ENCODE measurements around the gene FGF4.

FGF4 gene

GRCh38 chr11:69775163-69775755 lies at the start of gene FGF4:
Gene FGF4 (minus strand): TSS chr11:69775341. CDS start chr11:69775084, 257 bp downstream.
- no peak for DNase-seq (ENCODE audit: low read depth)

- DNase-seq (ENCODE audit: low read depth): no peak
These were observed 48.6 kb upstream of the FGF4 start for GRCh38 chr11:69823641-69824265.

- DNase-seq (ENCODE audit: low read depth): no peak
These were observed 47.7 kb upstream of the FGF4 start for GRCh38 chr11:69822676-69823494.

GRCh38 chr11:69821511-69822040 lies 46.4 kb upstream of the FGF4 start:
- no peak for DNase-seq (ENCODE audit: low read depth)

- no peak for DNase-seq (ENCODE audit: low read depth)
These were observed 45.3 kb upstream of the FGF4 start for GRCh38 chr11:69820441-69820840.

- DNase-seq (ENCODE audit: low read depth): no peak
These were observed 44.5 kb upstream of the FGF4 start for GRCh38 chr11:69819541-69820070.

GRCh38 chr11:69818603-69819441 lies 43.7 kb upstream of the FGF4 start, which contains the start of gene FGF3:
Gene FGF3 (minus strand): TSS chr11:69819416. CDS start chr11:69818933, 483 bp downstream.
- no peak for DNase-seq (ENCODE audit: low read depth)

GRCh38 chr11:69818231-69818602 lies 43.1 kb upstream of the FGF4 start:
- DNase-seq (ENCODE audit: low read depth): no peak

- DNase-seq (ENCODE audit: low read depth): peak; percentile 7
These were observed 42.4 kb upstream of the FGF4 start for GRCh38 chr11:69817265-69818230.

GRCh38 chr11:69816671-69817070 lies 41.5 kb upstream of the FGF4 start:
- DNase-seq (ENCODE audit: low read depth): no peak

- no peak for DNase-seq (ENCODE audit: low read depth)
These were observed 40.8 kb upstream of the FGF4 start for GRCh38 chr11:69815973-69816372.

- DNase-seq (ENCODE audit: low read depth): no peak
These were observed 39.8 kb upstream of the FGF4 start for GRCh38 chr11:69814902-69815301.

- DNase-seq (ENCODE audit: low read depth): no peak
These were observed 39.3 kb upstream of the FGF4 start for GRCh38 chr11:69814411-69814810.

GRCh38 chr11:69813839-69814238 lies 38.7 kb upstream of the FGF4 start:
- no peak for DNase-seq (ENCODE audit: low read depth)

GRCh38 chr11:69812946-69813345 lies 37.8 kb upstream of the FGF4 start:
- no peak for DNase-seq (ENCODE audit: low read depth)

- no peak for DNase-seq (ENCODE audit: low read depth)
These were observed 37.1 kb upstream of the FGF4 start for GRCh38 chr11:69812256-69812655.

GRCh38 chr11:69811431-69811830 lies 36.3 kb upstream of the FGF4 start:
- no peak for DNase-seq (ENCODE audit: low read depth)

GRCh38 chr11:69810289-69811118 lies 35.4 kb upstream of the FGF4 start:
- no peak for DNase-seq (ENCODE audit: low read depth)

- DNase-seq (ENCODE audit: low read depth): peak; percentile 61
These were observed 33.5 kb upstream of the FGF4 start for GRCh38 chr11:69808667-69809086.

All from EH (cell line).